GM18520 (cell line): ENCODE measurements around the gene FZD8.

Experiments
- ATAC-seq: cut with Tn5 transposase; IDR thresholded peaks from one replicate; pipeline ENCODE4 v1.9.1; 2021; ENCODE audit not compliant: unreplicated experiment

The FZD8 gene

DNA sequence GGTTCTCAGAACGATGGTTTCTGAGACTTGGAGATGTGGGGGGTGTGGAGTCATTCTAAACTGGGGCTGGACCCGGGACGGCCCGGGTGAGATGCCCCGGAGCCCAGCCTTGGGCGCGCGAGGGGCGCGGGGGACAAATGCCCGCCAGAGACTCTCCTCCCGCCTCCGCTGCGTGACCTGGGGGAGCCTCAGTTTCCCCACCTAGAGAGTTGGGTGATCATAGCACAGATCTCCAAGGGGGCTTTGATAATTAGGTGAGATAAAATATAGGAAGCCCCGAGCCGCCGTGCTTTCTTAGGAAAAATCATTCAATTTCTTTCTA is 658 bp upstream of the FZD8 start:
- no peak for ATAC-seq

DNA sequence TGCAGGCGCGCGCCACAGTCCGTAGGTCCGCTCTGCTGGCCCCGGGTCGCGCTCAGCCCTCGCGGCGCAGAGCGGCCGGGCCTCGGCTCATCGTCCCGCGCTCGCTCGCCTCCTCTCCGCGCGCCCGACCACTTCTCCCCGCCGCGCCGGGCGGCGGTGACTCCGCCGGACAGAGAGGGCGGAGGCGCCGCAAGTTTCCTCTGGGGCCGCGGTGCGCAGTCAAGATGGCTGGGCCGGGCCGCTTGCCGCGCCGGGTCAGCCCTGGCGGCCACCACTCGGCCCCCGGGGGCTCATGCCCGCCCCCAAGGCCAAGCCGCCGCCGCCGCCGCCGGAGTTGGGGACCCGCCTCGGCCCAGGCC is 441 bp downstream of the FZD8 start:
- ATAC-seq, result peak; percentile 8

DNA sequence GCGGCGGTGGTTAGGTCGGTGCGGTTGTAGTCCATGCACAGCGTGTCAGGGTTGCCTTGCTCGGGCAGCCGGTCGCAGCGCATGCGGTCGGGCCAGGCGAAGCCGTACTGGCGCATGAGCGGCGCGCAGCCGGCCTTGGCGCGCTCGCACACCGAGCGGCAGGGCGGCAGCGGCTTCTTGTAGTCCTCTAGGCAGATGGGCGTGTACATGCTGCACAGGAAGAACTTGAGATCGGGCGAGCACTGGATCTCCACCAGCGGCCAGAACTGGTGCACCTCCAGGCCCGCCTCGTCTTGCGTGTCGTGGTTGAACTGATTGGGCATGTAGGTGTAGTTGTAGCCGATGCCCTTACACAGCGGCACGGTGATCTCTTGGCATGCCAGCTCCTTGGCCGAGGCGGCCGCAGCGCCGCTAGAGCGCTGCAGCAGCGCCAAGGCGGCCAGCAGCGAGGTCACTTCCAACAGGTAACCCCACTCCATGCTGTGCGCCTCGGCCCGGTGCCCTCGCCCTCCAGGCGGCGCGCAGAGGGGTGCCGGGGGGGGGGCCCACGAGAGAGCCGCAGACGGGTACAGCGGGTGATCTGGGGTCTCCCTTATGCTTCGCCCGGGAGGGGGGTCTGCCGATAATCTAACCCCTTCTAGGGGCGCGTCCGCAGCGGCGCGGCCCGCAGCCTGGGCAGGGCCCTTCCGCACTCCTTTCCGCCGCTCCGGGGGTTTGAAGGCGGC is 983 bp downstream of the FZD8 start:
- ATAC-seq, result no peak

DNA sequence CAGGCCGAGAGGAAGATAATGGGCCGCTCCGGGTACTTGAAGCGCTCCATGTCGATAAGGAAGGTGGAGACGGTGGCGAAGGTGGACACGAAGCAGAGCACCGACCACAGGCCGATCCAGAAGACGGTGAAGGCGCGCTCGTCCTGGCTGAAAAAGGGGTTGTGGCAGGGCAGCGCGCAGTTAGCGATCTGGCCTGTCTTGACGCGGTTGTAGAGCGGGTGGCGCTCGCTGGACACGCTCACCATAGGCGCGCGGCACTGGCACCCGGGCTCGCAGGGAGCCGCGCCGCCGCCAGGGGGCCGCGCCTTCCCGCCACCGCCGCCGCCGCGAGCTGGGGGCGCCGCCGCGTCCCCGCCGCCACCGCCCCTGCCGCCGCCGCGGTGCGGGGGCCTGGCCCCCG is 1.6 kb downstream of the FZD8 start:
- ATAC-seq, result no peak

DNA sequence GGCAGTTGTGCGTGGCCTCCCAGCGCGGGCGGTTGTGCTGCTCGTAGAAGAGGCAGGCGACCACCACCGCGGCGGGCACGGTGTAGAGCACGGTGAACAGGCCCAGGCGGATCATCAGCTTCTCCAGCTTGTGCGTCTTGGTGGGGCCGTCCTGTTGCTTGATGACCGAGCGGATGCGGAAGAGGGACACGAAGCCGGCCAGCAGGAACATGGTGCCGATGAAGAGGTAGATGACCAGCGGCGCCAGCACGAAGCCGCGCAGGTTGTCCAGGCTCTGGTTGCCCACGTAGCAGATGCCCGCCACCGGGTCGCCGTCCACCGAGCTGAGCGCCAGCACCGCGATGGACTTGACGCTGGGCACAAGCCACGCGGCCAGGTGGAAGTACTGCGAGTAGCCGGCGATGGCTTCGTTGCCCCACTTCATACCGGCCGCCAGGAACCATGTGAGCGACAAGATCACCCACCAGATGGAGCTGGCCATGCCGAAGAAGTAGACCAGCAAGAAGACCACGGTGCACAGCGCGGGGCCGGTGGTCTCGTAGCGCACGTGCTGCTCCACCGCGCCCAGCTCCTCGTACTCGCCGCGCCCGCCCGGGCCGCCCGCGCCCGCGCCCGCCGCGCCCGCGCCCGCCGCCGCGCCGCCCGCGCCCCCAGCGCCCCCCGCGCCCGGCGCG is 2.2 kb downstream of the FZD8 start:
- no peak for ATAC-seq

DNA sequence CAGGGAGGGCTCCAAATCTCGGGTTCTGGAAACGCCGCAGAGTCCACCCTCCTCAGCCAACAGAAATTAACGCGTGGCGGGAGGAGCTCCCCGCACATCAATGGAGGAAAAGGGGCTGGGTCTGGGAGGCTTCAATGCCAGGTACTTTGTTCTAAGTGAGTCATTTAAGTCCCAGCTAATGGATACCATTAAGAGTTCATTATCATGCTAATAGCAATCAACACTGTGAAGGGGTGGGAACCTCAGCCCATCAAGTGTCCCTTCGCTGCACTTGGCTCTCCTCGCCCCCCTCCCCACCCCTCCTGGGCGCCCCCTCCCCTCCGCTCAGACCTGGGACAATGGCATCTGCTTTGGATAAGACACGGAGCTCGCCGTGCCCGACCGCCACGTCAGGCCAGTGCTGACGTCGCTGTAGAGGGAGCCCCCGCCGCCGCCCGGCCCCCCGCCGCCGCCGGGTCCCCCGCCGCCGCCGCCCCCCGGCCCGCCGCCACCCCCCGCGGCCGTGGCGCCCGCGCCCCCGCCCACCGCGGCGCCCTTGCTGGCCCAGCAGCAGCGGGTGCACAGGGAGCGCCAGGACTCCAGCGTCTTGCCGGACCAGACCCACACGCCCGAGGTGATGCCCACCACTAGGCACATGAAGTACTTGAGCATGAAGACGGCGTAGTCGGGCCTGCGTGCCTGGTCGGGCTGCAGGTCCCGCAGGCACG is 2.9 kb downstream of the FZD8 start:
- no peak for ATAC-seq

DNA sequence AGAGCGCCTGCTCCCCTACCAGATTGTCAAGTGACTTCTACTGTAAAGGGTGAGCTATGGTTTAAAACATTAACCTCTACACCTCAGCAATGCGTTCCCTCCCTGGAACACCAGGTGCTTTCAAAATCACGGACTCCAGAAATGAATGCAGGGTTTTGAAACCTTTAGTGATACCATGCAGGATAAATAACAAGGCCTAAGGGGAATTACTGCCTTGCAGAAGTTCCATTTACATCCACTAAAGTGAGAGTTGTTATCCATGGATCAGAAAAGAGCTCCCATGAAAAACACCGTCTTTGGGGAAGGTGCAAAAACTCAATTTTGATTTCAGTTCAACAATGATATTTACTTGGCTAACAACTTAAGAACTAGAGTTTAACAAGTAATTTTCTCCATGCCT is 4.0 kb downstream of the FZD8 start:
- no peak for ATAC-seq

DNA sequence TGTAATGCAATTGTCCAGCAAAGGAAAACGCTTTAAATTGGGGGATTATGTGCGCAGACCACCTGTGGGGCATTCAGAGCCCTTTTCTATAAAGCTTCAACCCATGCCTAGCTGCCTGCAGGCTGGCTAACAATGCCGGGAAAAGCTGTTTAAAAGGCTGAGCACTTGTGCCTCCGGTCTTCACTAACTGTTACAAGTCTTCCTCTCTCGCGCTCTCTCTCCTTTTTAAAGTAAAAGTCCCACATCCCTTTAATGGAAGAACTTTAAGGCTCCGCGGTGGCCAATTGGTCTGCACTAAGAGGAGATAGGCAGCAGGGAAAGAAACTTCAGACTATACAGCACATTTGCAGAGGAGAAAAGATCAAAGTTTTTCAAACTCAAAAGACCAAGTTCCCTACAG is 4.6 kb downstream of the FZD8 start:
- ATAC-seq, result no peak

DNA sequence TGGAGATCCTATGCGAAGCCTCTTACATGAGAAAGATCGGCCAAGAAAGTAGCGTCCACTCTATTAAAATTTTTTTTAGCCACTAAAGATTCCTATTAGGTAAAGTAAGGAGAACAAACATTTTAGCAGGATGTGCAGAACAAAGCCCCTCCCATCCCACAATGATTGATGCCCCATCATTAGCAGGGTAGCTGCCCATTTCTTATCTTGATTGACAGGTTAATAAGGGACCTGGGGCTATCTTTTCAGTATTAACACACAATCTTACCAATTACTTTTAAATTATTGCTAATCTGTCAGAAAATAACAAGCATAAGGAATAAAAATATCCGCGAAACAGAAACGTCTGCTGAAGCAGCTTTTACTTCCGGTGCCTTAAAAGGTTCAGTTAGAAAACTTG is 5.1 kb downstream of the FZD8 start:
- ATAC-seq, result no peak

DNA sequence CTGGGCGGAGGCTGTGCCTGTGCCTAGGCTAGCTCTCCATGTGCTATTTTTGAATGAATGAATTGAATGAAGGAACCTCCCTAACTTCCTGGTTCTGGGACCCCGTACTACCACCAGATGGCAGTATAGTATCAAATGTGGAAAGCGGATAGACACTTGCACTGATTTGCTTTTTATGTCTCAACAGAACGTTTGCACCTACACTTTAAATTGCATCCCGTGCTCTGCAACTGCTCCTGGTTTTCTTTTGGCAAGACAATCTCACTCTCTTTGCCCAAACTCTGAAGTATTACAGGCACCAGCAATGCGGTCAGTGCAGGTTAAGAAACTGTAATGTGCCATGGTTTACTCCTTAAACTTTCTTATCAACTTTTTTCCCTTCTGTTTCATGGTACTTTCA is 6.5 kb downstream of the FZD8 start:
- ATAC-seq, result peak; percentile 66

DNA sequence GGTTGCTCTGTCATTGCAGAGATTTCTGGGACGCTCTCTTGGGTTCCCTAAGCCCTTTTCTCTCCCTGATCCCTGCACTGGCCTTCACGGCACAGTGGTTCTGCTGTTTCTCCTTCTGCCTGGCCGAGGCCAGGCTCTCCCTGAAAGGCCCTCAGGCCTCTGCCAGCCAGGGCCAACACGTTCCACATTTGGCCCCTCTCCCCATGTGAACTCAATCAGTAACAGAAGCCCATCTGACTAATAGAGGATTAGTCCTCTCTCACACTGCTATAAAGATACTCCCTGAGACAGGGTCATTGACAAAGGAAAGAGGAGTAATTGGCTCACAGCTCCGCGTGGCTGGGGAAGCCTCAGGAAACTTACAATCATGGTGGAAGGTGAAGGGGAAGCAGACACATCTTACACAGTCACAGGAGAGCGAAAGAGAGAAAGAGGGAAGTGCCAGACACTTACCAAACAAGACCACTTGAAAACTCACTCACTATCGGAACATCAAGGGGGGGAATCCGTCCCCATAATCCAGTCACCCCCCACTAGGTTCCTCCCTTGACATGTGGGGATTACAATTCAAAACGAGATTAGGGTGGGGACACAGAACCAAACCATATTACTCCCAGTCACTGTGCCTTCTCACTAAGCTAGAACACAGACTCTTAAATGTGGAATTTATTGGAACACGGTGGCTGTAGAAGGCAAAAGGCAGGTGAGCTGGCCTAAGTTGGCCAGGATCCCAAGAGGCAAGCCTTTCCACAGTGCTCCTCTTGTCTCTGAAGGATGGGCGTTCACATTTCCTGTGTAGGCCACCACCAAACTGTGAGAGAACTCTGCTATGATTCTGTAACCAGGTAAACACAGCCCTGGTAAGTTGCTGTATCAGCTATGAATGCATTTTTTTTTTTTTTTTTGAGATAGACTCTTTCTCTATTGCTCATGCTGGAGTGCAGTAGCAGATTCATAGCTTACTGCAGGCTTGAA is 8.8 kb downstream of the FZD8 start:
- no peak for ATAC-seq

DNA sequence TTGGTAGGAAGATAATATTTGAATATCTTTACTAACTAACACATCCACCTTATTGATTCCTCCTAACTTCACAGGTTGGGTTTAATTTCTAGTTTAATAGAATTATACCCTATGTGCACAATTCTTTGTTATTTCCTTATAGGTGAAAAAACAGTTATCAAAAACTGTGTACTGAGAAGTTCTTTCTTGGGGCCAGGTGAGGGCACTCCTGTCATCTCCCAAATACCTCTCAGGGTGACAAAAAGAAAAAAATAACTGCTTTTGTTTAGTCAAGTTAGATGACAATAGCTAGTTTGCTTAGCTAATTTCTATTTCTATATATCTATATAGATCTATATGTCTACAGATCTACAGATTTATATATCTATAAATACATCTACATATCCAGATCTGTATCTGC is 10.1 kb downstream of the FZD8 start:
- no peak for ATAC-seq

DNA sequence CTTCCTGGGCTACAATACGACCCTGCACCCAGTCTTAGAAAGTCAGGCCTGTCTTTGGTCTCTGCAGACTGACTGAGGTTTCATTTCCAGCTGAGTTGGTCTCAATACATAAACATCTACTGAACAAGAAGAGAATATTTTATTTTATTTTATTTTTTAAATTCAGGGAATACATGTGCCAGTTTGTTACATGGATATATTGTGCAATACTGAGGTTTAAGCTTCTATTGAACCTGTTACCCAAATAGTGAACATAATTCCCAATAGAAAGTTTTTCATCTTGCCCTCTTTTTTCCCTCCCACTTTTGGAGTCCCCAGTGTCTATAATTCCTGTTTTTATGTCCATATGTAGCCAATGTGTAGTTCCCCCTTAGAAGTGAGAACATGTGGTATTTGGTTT is 10.7 kb downstream of the FZD8 start:
- no peak for ATAC-seq

DNA sequence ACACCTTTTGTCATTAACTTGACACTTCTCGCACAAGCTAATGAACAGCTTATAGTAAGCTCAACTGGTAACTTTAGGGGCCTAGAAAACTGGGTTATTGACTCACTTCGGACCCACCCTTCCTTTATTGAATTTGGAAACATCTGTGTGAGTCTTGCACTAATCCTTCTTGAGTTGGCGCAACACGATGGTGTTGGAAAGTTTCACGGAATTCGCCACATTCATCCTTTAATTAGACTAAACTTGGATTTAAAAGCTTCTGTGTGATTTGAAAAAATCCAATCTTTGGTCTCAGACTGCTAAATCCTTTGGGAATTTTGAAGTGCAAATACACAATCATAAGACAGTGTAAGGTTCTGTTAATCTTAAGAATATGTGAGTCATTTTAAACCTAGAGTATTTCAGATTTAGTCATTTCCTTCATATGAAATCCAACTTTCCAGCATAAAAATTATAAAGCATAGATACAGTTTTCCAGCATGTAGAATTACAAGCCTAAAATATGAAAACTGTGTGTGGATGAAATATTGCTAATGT is 15.1 kb downstream of the FZD8 start:
- ATAC-seq, result no peak

DNA sequence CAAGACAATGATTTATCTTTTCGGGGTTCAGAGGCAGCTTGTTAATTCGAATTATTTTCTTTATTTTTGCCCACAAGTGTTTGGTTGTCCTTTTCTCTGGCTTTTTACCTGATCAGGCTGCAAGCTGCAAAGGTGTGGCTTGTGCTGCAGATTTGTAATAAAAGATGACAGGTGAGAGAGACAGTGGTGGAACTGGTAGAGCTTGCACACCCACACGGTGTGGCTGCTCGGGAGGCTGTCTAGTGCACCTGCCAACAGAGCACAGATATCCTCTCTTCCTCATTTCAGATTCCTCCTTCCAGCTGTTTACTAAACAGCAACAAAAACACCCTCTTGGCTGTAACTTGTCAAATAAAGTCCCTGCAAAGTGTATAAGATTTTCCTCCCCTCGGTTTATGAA is 27.8 kb downstream of the FZD8 start:
- no peak for ATAC-seq

DNA sequence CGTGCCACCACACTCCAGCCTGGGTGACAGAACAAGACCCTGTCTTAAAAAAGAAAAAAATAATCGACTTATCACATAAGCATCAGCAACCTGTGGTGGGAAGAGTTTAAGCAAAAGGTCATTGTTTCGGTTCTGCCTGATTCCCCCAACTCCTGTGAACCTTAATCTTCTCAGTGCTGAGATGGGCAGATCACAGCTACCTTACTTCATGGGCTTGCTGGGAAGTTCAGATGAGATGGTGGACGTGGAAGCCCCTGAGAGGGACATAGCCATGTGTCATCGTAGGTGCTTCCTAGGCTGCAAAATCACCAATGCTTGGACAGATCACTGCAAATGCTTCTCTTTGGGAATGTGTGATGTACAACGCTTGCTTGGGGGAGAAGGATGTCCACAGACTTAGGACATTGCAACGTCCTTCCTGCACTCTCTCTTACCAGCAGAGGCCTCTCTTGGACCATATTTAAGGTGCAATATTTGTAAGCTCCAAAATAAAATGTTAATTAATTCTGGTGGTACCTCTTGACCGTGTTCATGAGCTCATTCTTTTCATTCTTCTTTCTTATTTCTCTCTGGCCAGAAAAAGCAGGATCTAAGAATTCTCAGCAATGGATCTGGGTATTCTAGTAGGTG is 28.4 kb downstream of the FZD8 start:
- no peak for ATAC-seq

DNA sequence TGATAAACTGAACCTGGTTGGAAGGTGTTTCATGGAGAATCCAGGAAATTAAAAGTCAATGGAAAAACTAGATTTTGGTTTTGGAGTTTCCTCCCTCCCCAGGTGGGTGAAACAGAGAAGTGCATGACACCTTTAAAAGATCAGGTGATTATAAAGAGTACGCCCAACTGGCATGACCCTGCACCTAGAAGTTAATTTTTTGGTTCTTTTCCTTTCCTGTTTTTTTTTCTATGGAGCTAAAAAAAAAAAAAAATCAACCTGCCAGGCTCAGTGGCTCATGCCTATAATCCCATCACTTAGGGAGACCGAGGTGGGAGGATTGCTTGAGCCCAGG is 29.0 kb downstream of the FZD8 start:
- no peak for ATAC-seq

DNA sequence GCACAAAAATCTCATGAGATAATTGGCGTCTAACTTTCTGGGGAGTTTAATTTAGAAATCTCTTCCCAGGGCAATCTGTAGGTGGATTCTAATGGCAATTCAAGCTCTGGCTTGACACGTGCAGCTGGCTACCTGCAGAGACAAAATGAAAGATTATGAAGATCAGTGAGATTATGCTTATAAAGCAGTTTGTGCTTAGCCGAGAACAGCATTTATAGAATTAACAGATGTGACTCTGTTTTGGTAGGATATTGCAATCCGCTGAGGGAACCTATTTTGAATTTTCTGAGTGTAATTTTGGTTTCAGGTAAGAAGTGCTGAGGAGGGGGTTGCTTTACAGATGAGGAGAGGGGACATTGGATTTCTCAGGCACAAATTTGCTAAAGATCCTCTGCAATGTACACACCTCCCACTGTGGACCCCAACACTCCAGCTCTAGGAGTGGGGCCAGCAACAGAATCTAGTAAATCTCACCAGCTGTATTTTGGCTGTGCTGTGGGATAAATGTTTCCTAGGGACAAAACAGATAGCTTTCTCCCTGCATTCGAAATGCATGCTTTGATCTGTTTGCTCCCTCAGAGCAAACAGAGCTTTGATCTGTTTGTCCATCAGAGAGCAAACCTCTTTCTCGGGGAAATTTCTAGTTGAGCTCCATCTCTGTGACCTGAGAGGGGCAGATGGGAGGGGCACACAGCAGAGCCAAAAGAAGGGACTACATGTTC is 29.6 kb downstream of the FZD8 start:
- no peak for ATAC-seq

DNA sequence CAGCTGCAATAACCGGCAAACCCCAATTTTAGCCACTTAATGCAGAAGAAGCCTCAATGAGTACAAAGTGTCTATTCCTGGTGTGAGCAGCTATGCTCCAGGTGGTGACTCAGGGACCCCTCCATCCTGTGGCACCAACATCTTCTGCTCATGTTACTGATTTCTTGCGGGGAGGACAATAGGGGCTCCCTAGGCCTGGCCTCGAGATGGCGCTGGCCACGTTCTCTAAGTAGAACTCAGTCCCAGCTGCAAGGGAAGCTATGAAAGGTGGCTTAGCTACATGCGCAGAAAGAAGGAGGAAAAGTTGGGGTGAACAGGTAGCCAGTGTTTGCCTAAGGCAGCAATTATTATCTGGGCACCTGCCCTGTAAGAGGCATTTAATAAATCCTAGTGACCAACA is 30.3 kb downstream of the FZD8 start:
- no peak for ATAC-seq

DNA sequence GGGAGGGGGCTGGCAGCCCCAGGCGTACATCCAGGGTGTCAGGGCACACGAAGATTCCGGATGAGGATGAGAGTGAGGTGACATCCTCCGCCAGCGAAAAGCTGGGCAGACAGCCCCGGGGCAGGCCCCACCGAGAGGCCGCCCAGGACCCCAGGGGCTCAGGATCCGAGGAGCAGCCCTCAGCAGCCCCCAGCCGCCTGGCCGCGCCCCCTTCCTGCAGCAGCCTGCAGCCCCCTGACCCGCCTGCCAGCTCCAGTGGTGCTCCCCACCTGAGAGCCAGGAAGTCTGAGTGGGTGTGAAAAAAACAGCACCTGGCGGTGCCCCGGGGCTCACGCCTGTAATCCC is 33.8 kb downstream of the FZD8 start:
- no peak for ATAC-seq
